ENCODE results near the gene TBX15.
"Not testable (repeated sequence)": the region's sequence is repeated elsewhere in the genome, so short reads cannot be mapped to it uniquely, and the experiment has no call there.

The TBX15 gene

DNA sequence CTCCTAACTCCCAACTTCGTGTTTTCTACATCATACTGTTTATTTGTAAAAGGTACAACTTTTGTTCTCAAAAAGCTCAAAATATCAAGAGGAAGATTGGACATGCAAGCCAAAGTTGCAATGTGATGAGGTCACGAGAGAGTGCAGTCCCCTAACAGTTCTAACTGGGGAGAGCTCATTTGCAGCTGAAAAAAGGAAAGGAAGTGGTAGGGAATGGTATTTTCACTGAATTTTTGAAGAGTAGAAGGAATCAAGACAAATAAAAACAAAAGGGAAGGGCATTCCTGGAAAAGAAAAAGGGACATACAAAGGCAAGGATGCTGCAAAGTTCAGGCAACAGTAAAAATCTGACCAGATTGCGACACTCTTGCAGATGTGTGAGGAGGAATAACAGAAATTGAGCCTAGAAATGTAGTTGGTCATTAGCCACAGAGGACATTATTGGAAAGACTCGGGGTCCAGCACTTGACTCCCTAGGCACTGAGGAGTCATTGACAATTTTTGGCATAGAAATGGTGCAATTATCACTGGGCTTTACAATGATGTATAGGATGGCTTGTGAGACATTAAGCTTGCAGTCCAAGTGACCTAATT is 67.9 kb downstream of the TBX15 start:
- no peak for ATAC-seq (ENCODE audit: insufficient read depth, low read depth)
- Histone ChIP-seq H3K79me2 (ENCODE audit: insufficient read depth, low read length) (no peaks in the 10 kb centered on the region), H3K27me3 (ENCODE audit: insufficient read depth, low read length, poor library complexity) (no peaks in the 10 kb centered on the region), H3K36me3 (ENCODE audit: insufficient read depth, low read length) (no peaks in the 10 kb centered on the region), H3K27ac (ENCODE audit: low read length) (no peak overlapping the region), H3K4me3 (ENCODE audit: low read depth in 1 of 2, low read length in 2 of 2) (no peak overlapping the region), H2AFZ (ENCODE audit: low read depth, low read length) (no peak overlapping the region), H4K20me1 (ENCODE audit: insufficient read depth, low read length) (no peaks in the 10 kb centered on the region), H3K4me1 (ENCODE audit: insufficient read depth, low read length) (no peaks in the 10 kb centered on the region), H3K9ac (ENCODE audit: low read depth, low read length) (no peak overlapping the region), H3K4me2 (ENCODE audit: insufficient read depth, low read length) (no peak overlapping the region), H3K9me3 (ENCODE audit: insufficient read depth, low read length, severe bottlenecking) (no peaks in the 10 kb centered on the region)
- no peak for TF ChIP-seq EZH2 (IDR thresholded peaks at IDR 0.05; ENCODE audit: borderline replicate concordance, low read depth, low read length, severe bottlenecking)
- TF ChIP-seq, protein P1, sequence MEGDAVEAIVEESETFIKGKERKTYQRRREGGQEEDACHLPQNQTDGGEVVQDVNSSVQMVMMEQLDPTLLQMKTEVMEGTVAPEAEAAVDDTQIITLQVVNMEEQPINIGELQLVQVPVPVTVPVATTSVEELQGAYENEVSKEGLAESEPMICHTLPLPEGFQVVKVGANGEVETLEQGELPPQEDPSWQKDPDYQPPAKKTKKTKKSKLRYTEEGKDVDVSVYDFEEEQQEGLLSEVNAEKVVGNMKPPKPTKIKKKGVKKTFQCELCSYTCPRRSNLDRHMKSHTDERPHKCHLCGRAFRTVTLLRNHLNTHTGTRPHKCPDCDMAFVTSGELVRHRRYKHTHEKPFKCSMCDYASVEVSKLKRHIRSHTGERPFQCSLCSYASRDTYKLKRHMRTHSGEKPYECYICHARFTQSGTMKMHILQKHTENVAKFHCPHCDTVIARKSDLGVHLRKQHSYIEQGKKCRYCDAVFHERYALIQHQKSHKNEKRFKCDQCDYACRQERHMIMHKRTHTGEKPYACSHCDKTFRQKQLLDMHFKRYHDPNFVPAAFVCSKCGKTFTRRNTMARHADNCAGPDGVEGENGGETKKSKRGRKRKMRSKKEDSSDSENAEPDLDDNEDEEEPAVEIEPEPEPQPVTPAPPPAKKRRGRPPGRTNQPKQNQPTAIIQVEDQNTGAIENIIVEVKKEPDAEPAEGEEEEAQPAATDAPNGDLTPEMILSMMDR (IDR thresholded peaks at IDR 0.05; ENCODE audit: borderline replicate concordance, extremely low read depth, low read length, poor library complexity, severe bottlenecking): no peak
- DNase-seq: no peak

DNA sequence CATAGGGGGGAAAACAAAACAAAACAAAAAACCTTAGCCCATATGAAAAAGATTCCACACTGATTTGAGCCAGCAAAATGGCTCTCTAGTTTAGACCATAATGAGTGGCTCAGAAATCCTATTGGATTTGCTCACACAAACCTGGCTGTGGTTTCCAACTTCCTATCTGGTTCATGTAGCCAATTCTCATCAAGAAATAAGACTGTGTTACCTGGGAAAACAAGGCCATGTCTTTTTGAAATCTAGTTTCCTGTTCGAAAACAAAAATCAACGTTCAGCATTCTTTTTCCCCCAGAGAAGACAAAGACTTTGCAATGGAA is 69.2 kb downstream of the TBX15 start:
- H3K4me2 ChIP-seq (ENCODE audit: insufficient read depth, low read length): no peak overlapping the region

DNA sequence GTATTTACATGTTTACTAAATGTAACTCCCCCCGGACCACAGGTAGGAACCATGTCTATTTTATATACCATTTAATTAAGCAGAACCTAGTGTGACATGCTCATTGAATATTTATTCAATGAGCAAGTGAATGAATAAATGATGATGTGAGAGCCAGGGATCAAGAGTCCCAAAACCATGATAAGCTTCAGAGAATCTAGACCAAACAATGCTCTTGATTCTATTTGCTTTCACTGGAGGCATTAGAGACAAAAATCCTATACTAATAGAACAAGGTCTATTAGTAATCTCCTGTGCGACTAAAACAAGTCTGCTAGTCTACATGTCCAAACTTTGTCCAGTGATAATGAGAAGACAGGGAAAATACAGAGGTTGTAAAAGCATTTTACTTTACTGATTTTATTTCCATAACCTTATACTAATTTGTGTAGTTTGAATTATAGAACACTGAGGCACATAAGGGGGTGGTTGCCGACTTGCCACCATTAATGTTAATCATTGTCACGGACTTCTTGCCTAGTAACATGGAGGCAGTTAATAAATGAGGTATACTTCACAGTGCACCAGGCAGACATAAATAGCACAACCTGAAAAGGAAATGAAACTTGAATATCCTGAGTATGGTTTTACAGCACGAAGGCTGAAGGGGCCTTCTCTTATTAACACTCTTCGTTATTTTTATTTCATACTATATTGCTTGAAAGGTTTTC is 69.8 kb downstream of the TBX15 start:
- no peak overlapping the region for H3K4me2 ChIP-seq (ENCODE audit: insufficient read depth, low read length)
- DNase-seq: no peak
- no peaks in the 10 kb centered on the region for H3K36me3 ChIP-seq (ENCODE audit: insufficient read depth, low read length)
- no peaks in the 10 kb centered on the region for H3K27me3 ChIP-seq (ENCODE audit: insufficient read depth, low read length, poor library complexity)
- no peak overlapping the region for H3K4me3 ChIP-seq (ENCODE audit: low read depth in 1 of 2, low read length in 2 of 2)
- H3K9ac ChIP-seq (ENCODE audit: low read depth, low read length): no peak overlapping the region
- no peak overlapping the region for H3K27ac ChIP-seq (ENCODE audit: low read length)
- H3K9me3 ChIP-seq (ENCODE audit: insufficient read depth, low read length, severe bottlenecking): no peaks in the 10 kb centered on the region
- no peaks in the 10 kb centered on the region for H3K4me1 ChIP-seq (ENCODE audit: insufficient read depth, low read length)
- H3K79me2 ChIP-seq (ENCODE audit: insufficient read depth, low read length): no peaks in the 10 kb centered on the region
- H4K20me1 ChIP-seq (ENCODE audit: insufficient read depth, low read length): no peaks in the 10 kb centered on the region
- ATAC-seq (ENCODE audit: insufficient read depth, low read depth): no peak
- TF ChIP-seq, protein P1 (IDR thresholded peaks at IDR 0.05; ENCODE audit: borderline replicate concordance, extremely low read depth, low read length, poor library complexity, severe bottlenecking): no peak
- no peak for TF ChIP-seq EZH2 (IDR thresholded peaks at IDR 0.05; ENCODE audit: borderline replicate concordance, low read depth, low read length, severe bottlenecking)
- H2AFZ ChIP-seq (ENCODE audit: low read depth, low read length): no peak overlapping the region

More for the DNA sequence above, 69.2 kb downstream of the TBX15 start:
- H2AFZ ChIP-seq (ENCODE audit: low read depth, low read length): no peak overlapping the region
- H3K9me3 ChIP-seq (ENCODE audit: insufficient read depth, low read length, severe bottlenecking): no peaks in the 10 kb centered on the region
- H3K36me3 ChIP-seq (ENCODE audit: insufficient read depth, low read length): no peaks in the 10 kb centered on the region
- no peak overlapping the region for H3K9ac ChIP-seq (ENCODE audit: low read depth, low read length)
- ATAC-seq (ENCODE audit: insufficient read depth, low read depth) (no peak), DNase-seq (no peak)
- no peak overlapping the region for H3K27ac ChIP-seq (ENCODE audit: low read length)
- H3K4me1 ChIP-seq (ENCODE audit: insufficient read depth, low read length): no peaks in the 10 kb centered on the region
- H4K20me1 ChIP-seq (ENCODE audit: insufficient read depth, low read length): no peaks in the 10 kb centered on the region
- no peak for TF ChIP-seq EZH2 (IDR thresholded peaks at IDR 0.05; ENCODE audit: borderline replicate concordance, low read depth, low read length, severe bottlenecking)
- TF ChIP-seq, protein P1 (IDR thresholded peaks at IDR 0.05; ENCODE audit: borderline replicate concordance, extremely low read depth, low read length, poor library complexity, severe bottlenecking): no peak
- H3K79me2 ChIP-seq (ENCODE audit: insufficient read depth, low read length): no peaks in the 10 kb centered on the region
- H3K27me3 ChIP-seq (ENCODE audit: insufficient read depth, low read length, poor library complexity): no peaks in the 10 kb centered on the region
- no peak overlapping the region for H3K4me3 ChIP-seq (ENCODE audit: low read depth in 1 of 2, low read length in 2 of 2)

DNA sequence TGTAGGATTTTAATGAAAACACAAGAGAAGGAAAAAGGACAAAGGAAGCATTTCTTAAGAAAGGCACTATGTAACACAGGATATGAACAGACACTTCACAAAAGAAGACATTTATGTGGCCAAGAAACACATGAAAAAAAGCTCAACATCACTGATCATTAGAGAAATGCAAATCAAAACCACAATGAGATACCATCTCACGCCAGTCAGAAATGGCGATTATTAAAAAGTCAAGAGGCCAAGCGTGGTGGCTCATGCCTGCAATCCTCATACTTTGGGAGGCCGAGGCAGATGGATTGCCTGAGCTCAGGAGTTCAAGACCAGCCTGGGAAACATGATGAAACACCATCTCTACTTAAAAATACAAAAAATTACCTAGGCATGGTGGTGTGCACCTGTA is 71.8 kb downstream of the TBX15 start:
- H3K4me2 ChIP-seq (ENCODE audit: insufficient read depth, low read length); H3K9me3 ChIP-seq (ENCODE audit: insufficient read depth, low read length, severe bottlenecking); H3K27me3 ChIP-seq (ENCODE audit: insufficient read depth, low read length, poor library complexity); H2AFZ ChIP-seq (ENCODE audit: low read depth, low read length); H3K4me3 ChIP-seq (ENCODE audit: low read depth in 1 of 2, low read length in 2 of 2); H4K20me1 ChIP-seq (ENCODE audit: insufficient read depth, low read length); ATAC-seq (ENCODE audit: insufficient read depth, low read depth); H3K79me2 ChIP-seq (ENCODE audit: insufficient read depth, low read length); H3K27ac ChIP-seq (ENCODE audit: low read length); H3K4me1 ChIP-seq (ENCODE audit: insufficient read depth, low read length); H3K36me3 ChIP-seq (ENCODE audit: insufficient read depth, low read length); H3K9ac ChIP-seq (ENCODE audit: low read depth, low read length); DNase-seq: not testable (repeated sequence)

Measured in DND-41 (cell line).